Neuronal stem cell (in vitro differentiated cells): Measurements from ENCODE around the gene TMEM9B.

Experiments
- DNase-seq: peaks from one replicate; pipeline ENCODE4 v3.0.0-alpha.2; 2013; ENCODE audit warnings: low spot score
- H2AFZ ChIP-seq: one replicate; pipeline ENCODE4 v1.6.1; 2013; ENCODE audit warnings: mild to moderate bottlenecking, low read length, inconsistent platforms
- H2AK5ac ChIP-seq: 2 replicates; pipeline ENCODE4 v1.6.1; 2013; ENCODE audit warnings: low read depth, mild to moderate bottlenecking, inconsistent platforms, low read length, moderate library complexity, mixed read lengths
- H2BK120ac ChIP-seq: 2 replicates; pipeline ENCODE4 v1.6.1; 2013; ENCODE audit warnings: low read depth, mild to moderate bottlenecking, inconsistent platforms, low read length, moderate library complexity, mixed read lengths
- H2BK12ac ChIP-seq: one replicate; pipeline ENCODE4 v1.6.1; 2013; ENCODE audit warnings: low read length, inconsistent platforms
- H2BK15ac ChIP-seq: 2 replicates; pipeline ENCODE4 v1.6.1; 2013; ENCODE audit warnings: mild to moderate bottlenecking, low read length, inconsistent platforms, mixed read lengths
- H2BK5ac ChIP-seq: one replicate; pipeline ENCODE4 v1.6.1; 2013; ENCODE audit warnings: inconsistent platforms, mild to moderate bottlenecking, low read length, moderate library complexity
- H3K14ac ChIP-seq: one replicate; pipeline ENCODE4 v1.6.1; 2013; ENCODE audit warnings: low read length, inconsistent platforms
- H3K18ac ChIP-seq: 2 replicates; pipeline ENCODE4 v1.6.1; 2013; ENCODE audit warnings: low read length, inconsistent platforms
- H3K23ac ChIP-seq: 2 replicates; pipeline ENCODE4 v1.6.1; 2013; ENCODE audit warnings: low read depth, mild to moderate bottlenecking, mixed read lengths, low read length, inconsistent platforms; ENCODE audit not compliant: poor library complexity
- H3K27ac ChIP-seq: replicated peaks from 3 replicates; pipeline ENCODE4 v1.5.1; 2013; ENCODE audit warnings: low read length, inconsistent platforms
- H3K27me3 ChIP-seq, 3 experiments: 2 replicates each; pipeline ENCODE4 v1.6.1; 2013; ENCODE audit warnings: low read length in 3 of 3, mild to moderate bottlenecking in 2 of 3, inconsistent platforms in 1 of 3, low read depth in 1 of 3, mixed read lengths in 1 of 3, moderate library complexity in 1 of 3; ENCODE audit not compliant: control insufficient read depth in 3 of 3, insufficient read depth in 3 of 3
- H3K36me3 ChIP-seq, 2 donors: replicated peaks in 1 of 2; 2 replicates each; pipeline ENCODE4 v1.6.1; 2013; ENCODE audit warnings: low read length in 2 of 2; ENCODE audit not compliant: control insufficient read depth in 2 of 2, insufficient read depth in 2 of 2
- H3K4ac ChIP-seq: 2 replicates; pipeline ENCODE4 v1.6.1; 2013; ENCODE audit warnings: inconsistent platforms, mild to moderate bottlenecking, low read length, moderate library complexity
- H3K4me1 ChIP-seq, 2 donors: 1 replicate in 1 of 2; 2 replicates in 1 of 2; pipeline ENCODE4 v1.6.1; 2013; ENCODE audit warnings: low read length in 2 of 2, low read depth in 1 of 2; ENCODE audit not compliant: control insufficient read depth in 2 of 2, insufficient read depth in 1 of 2
- H3K4me2 ChIP-seq: one replicate; pipeline ENCODE4 v1.6.1; 2013; ENCODE audit warnings: mild to moderate bottlenecking, low read length, inconsistent platforms; ENCODE audit not compliant: insufficient read depth, poor library complexity, severe bottlenecking
- H3K4me3 ChIP-seq, 2 donors: 2 replicates each; pipeline ENCODE4 v1.5.1; 2013; ENCODE audit warnings: low read length in 2 of 2, mild to moderate bottlenecking in 2 of 2, inconsistent platforms in 1 of 2, moderate library complexity in 1 of 2
- H3K79me1 ChIP-seq: one replicate; pipeline ENCODE4 v1.6.1; 2013; ENCODE audit warnings: low read depth, mild to moderate bottlenecking, inconsistent platforms, low read length, moderate library complexity
- H3K9ac ChIP-seq: one replicate; pipeline ENCODE4 v1.6.1; 2013; ENCODE audit warnings: mild to moderate bottlenecking, low read depth, low read length, inconsistent platforms; ENCODE audit not compliant: poor library complexity
- H3K9me3 ChIP-seq, 2 donors: replicated peaks in 1 of 2; 2 replicates each; pipeline versions ENCODE3 to v1.6.1; 2013; ENCODE audit warnings: low read length in 2 of 2, mild to moderate bottlenecking in 2 of 2, inconsistent platforms in 1 of 2, low read depth in 1 of 2, mixed read lengths in 1 of 2, moderate library complexity in 1 of 2; ENCODE audit not compliant: control insufficient read depth in 2 of 2, insufficient read depth in 1 of 2
- H4K8ac ChIP-seq: one replicate; pipeline ENCODE4 v1.6.1; 2013; ENCODE audit warnings: low read depth, mild to moderate bottlenecking, inconsistent platforms, low read length, moderate library complexity
- H4K91ac ChIP-seq: one replicate; pipeline ENCODE4 v1.6.1; 2013; ENCODE audit warnings: low read length, low read depth, mild to moderate bottlenecking, inconsistent platforms; ENCODE audit not compliant: poor library complexity
- WGBS, 2 donors: extraction: QIAGEN DNeasy Blood & Tissue Kit; methylation state at CpG; one replicate each; pipeline ENCODE4 v1.1.7; 2013; ENCODE audit warnings: missing lambda C conversion rate in 2 of 2, mixed read lengths in 1 of 2; ENCODE audit not compliant: insufficient read length in 2 of 2, insufficient replicate concordance in 1 of 2; ENCODE audit errors: extremely low coverage in 2 of 2; 5-methylcytosine and 5-hydroxymethylcytosine counted together

Gene TMEM9B

DNA sequence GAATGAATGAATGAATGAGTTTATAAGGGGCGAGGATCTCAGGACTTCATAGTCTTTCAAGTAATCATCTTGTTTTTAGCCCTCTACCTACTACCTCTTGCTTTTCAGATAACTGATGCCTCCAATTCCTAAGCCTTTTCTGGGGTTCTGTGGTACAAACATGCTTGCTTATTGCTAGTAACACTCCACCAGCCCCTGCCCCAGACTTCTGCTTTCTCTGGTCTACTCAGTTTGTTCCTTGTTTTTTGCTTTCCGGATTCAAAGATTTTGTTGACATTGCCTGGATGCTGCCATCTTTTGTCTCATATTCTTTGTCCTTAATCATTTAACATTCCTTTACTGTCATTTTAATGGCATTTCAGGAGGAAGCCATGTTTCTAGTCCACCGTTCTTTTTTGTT is 8.9 kb upstream of the TMEM9B start:
- no peak overlapping the region for H2BK15ac ChIP-seq
- H2AFZ ChIP-seq, result no peak overlapping the region
- H2BK5ac ChIP-seq, result no peak overlapping the region
- no peak for DNase-seq
- no peaks in the 10 kb centered on the region for H3K36me3 ChIP-seq
- H3K9ac ChIP-seq, result no peak overlapping the region
- H2BK12ac ChIP-seq, result no peak overlapping the region
- H3K18ac ChIP-seq, result no peak overlapping the region
- no CpG with 5 or more reads among the region's 3 CpGs for WGBS, 2 donors
- no peaks in the 10 kb centered on the region for H3K79me1 ChIP-seq
- no peak overlapping the region for H4K8ac ChIP-seq
- H3K4me3 ChIP-seq, result no peak overlapping the region
- H3K4ac ChIP-seq, result no peak overlapping the region
- no peak overlapping the region for H3K14ac ChIP-seq
- no peak overlapping the region for H4K91ac ChIP-seq
- no peak overlapping the region for H2BK120ac ChIP-seq
- no peaks in the 10 kb centered on the region for H3K27me3 ChIP-seq
- no peak overlapping the region for H2AK5ac ChIP-seq
- no peak overlapping the region for H3K27ac ChIP-seq
- H3K4me1 ChIP-seq, result no peaks in the 10 kb centered on the region
- H3K23ac ChIP-seq, result no peak overlapping the region
- no peak overlapping the region for H3K4me2 ChIP-seq
- no peaks in the 10 kb centered on the region for H3K9me3 ChIP-seq

- Histone ChIP-seq H3K4me1 (no peaks in the 10 kb centered on the region), H2BK5ac (no peak overlapping the region), H2AK5ac (no peak overlapping the region), H3K27me3 (no peaks in the 10 kb centered on the region), H3K18ac (no peak overlapping the region), H2AFZ (no peak overlapping the region), H3K9me3 (no peaks in the 10 kb centered on the region), H3K36me3 (peaks cover 0 to 5% of the 10 kb centered on the region in 2 donors), H3K4ac (no peak overlapping the region), H3K27ac (no peak overlapping the region), H3K79me1 (no peaks in the 10 kb centered on the region), H2BK120ac (no peak overlapping the region), H3K9ac (no peak overlapping the region), H4K91ac (no peak overlapping the region), H3K4me2 (no peak overlapping the region), H3K23ac (no peak overlapping the region), H3K14ac (no peak overlapping the region), H3K4me3 (no peak overlapping the region), H4K8ac (no peak overlapping the region), H2BK12ac (no peak overlapping the region), H2BK15ac (no peak overlapping the region)
- no peak for DNase-seq
- no CpG with 5 or more reads among the region's 1 CpG for WGBS, 2 donors
Observed at GRCh38 chr11:8971924-8972316, 7.7 kb upstream of the TMEM9B start.

DNA sequence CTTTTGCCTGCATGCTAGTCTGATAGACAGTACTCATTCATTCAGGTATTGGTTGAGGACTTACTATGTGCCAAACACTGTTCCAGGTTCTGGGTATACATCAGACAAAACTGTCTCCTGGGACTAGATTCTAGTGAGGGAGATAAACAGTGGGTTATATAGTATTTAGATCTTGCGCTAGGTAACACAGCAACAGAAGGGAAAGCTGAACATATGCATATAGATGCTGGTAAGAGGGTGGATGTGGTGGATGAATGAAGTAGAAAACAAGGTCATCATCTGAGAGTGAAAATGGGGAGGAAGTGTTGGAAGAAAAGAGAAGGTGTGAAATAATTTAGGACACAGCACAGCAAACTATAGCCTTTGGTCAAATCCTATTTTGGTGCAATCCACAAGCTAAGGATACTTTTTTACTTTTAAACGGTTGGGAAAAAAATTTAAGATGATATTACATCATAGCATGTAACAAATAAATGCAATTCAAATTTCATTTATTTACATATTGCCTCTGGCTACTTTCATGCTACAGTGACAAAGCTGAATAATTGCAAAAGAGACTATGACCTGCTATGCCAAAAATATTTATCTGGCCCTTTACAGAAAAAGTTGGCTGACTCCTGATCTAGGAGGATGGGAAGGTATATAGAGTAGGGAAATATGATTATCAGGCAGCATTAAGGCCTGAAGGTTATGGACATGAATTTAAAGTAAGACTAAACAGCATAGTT is 7.1 kb upstream of the TMEM9B start:
- H2AFZ ChIP-seq, result no peak overlapping the region
- WGBS, 2 donors, result no CpG with 5 or more reads among the region's 2 CpGs

GRCh38 chr11:8967184-8967583 is 2.9 kb upstream of the TMEM9B start:
- Histone ChIP-seq H2BK12ac (no peak overlapping the region), H2AK5ac (no peak overlapping the region), H3K23ac (no peak overlapping the region), H2BK5ac (no peak overlapping the region), H3K14ac (no peak overlapping the region), H3K4me1 (peaks cover 3 to 8% of the 10 kb centered on the region in 2 donors), H4K91ac (no peak overlapping the region), H3K36me3 (peaks cover 0 to 5% of the 10 kb centered on the region in 2 donors), H4K8ac (no peak overlapping the region), H3K4ac (no peak overlapping the region), H2BK15ac (no peak overlapping the region), H3K27ac (no peak overlapping the region), H3K79me1 (no peaks in the 10 kb centered on the region), H3K4me3 (no peak overlapping the region), H3K4me2 (no peak overlapping the region), H2AFZ (no peak overlapping the region), H2BK120ac (no peak overlapping the region), H3K9me3 (no peaks in the 10 kb centered on the region), H3K27me3 (no peaks in the 10 kb centered on the region), H3K18ac (no peak overlapping the region), H3K9ac (no peak overlapping the region)
- no CpG with 5 or more reads among the region's 8 CpGs for WGBS, 2 donors
- DNase-seq, result no peak

More for the DNA sequence above, 7.1 kb upstream of the TMEM9B start:
- Histone ChIP-seq H3K36me3 (peaks cover 0 to 5% of the 10 kb centered on the region in 2 donors), H3K4me1 (no peaks in the 10 kb centered on the region), H3K4me2 (no peak overlapping the region), H2BK120ac (no peak overlapping the region), H3K9ac (no peak overlapping the region), H2AK5ac (no peak overlapping the region), H3K14ac (no peak overlapping the region), H4K91ac (no peak overlapping the region), H3K18ac (no peak overlapping the region), H2BK12ac (no peak overlapping the region), H3K4me3 (no peak overlapping the region), H2BK5ac (no peak overlapping the region), H3K4ac (no peak overlapping the region), H3K79me1 (no peaks in the 10 kb centered on the region), H2BK15ac (no peak overlapping the region), H3K27ac (no peak overlapping the region), H3K27me3 (no peaks in the 10 kb centered on the region), H3K23ac (no peak overlapping the region), H4K8ac (no peak overlapping the region), H3K9me3 (no peaks in the 10 kb centered on the region)
- DNase-seq, result no peak
